Mesenchymal stem cell (in vitro differentiated cells and primary cell): ENCODE results near the gene RNF145.
"Not testable (repeated sequence)": the region's sequence is repeated elsewhere in the genome, so short reads cannot be mapped to it uniquely, and the experiment has no call there.

Experiments used
- DNase-seq: peaks from one replicate; pipeline ENCODE4 v3.0.0-alpha.2; 2013
- H2AFZ ChIP-seq: one replicate; pipeline ENCODE4 v1.6.1; 2013; ENCODE audit warnings: low read depth, mild to moderate bottlenecking, control low read depth, inconsistent platforms, low read length, moderate library complexity
- H2AK5ac ChIP-seq: 2 replicates; pipeline ENCODE4 v1.6.1; 2013; ENCODE audit warnings: low read length, moderate library complexity, mild to moderate bottlenecking, inconsistent platforms; ENCODE audit not compliant: severe bottlenecking
- H2BK120ac ChIP-seq: one replicate; pipeline ENCODE4 v1.6.1; 2013; ENCODE audit warnings: low read depth, mild to moderate bottlenecking, inconsistent platforms, low read length, moderate library complexity
- H2BK12ac ChIP-seq, 2 experiments: one replicate each; pipeline ENCODE4 v1.6.1; 2013; ENCODE audit warnings: inconsistent platforms in 2 of 2, low read length in 2 of 2, mild to moderate bottlenecking in 2 of 2, moderate library complexity in 2 of 2, control low read depth in 1 of 2
- H2BK15ac ChIP-seq: one replicate; pipeline ENCODE4 v1.6.1; 2013; ENCODE audit warnings: mild to moderate bottlenecking, low read depth, inconsistent platforms; ENCODE audit not compliant: poor library complexity, severe bottlenecking
- H2BK5ac ChIP-seq: 2 replicates; pipeline ENCODE4 v1.6.1; 2013; ENCODE audit warnings: low read depth, mild to moderate bottlenecking, low read length, control low read depth, inconsistent platforms; ENCODE audit not compliant: poor library complexity, severe bottlenecking
- H3K14ac ChIP-seq, 2 experiments: one replicate each; pipeline ENCODE4 v1.6.1; 2013; ENCODE audit warnings: inconsistent platforms in 2 of 2, low read length in 2 of 2, control low read depth in 1 of 2, mild to moderate bottlenecking in 1 of 2, moderate library complexity in 1 of 2
- H3K18ac ChIP-seq, 2 experiments: one replicate each; pipeline ENCODE4 v1.6.1; 2013; ENCODE audit warnings: inconsistent platforms in 2 of 2, low read length in 2 of 2, control low read depth in 1 of 2, low read depth in 1 of 2, mild to moderate bottlenecking in 1 of 2
- H3K23ac ChIP-seq, 2 experiments: one replicate each; pipeline ENCODE4 v1.6.1; 2013; ENCODE audit warnings: inconsistent platforms in 2 of 2, low read length in 2 of 2, mild to moderate bottlenecking in 2 of 2, moderate library complexity in 2 of 2, control low read depth in 1 of 2
- H3K27ac ChIP-seq: 2 replicates; pipeline ENCODE4 v1.5.1; 2013; ENCODE audit warnings: mild to moderate bottlenecking, moderate library complexity, low read length, control low read depth, inconsistent platforms; ENCODE audit not compliant: poor library complexity, severe bottlenecking
- H3K27me3 ChIP-seq, 2 experiments: 2 replicates each; pipeline versions ENCODE4 v1.6.1 to v1.7.0; 2013; ENCODE audit warnings: low read length in 2 of 2, mild to moderate bottlenecking in 2 of 2, moderate library complexity in 2 of 2, control low read depth in 1 of 2, inconsistent platforms in 1 of 2; ENCODE audit not compliant: control insufficient read depth in 1 of 2, insufficient read depth in 1 of 2
- H3K36me3 ChIP-seq, 2 experiments: 2 replicates each; pipeline versions ENCODE4 v1.6.1 to v1.7.0; 2013; ENCODE audit warnings: low read length in 2 of 2, control low read depth in 1 of 2, inconsistent platforms in 1 of 2, low read depth in 1 of 2, mild to moderate bottlenecking in 1 of 2; ENCODE audit not compliant: insufficient read depth in 2 of 2, control insufficient read depth in 1 of 2
- H3K4ac ChIP-seq, 2 experiments: one replicate each; pipeline ENCODE4 v1.6.1; 2013; ENCODE audit warnings: inconsistent platforms in 2 of 2, low read length in 2 of 2, mild to moderate bottlenecking in 2 of 2, moderate library complexity in 2 of 2, control low read depth in 1 of 2, low read depth in 1 of 2
- H3K4me1 ChIP-seq: 2 replicates; pipeline ENCODE4 v1.6.1; 2013; ENCODE audit warnings: low read depth, low read length, control low read depth; ENCODE audit not compliant: control insufficient read depth, insufficient read depth
- H3K4me2 ChIP-seq: 2 replicates; pipeline ENCODE4 v1.6.1; 2013; ENCODE audit warnings: low read length, mild to moderate bottlenecking, inconsistent platforms; ENCODE audit not compliant: poor library complexity, severe bottlenecking
- H3K4me3 ChIP-seq, 2 experiments: 2 replicates each; pipeline versions ENCODE4 v1.5.1 to v1.7.0; 2013; ENCODE audit warnings: low read length in 2 of 2, mild to moderate bottlenecking in 2 of 2, control low read depth in 1 of 2, low read depth in 1 of 2; ENCODE audit not compliant: insufficient read depth in 1 of 2
- H3K79me1 ChIP-seq: replicated peaks from 2 replicates; pipeline ENCODE4 v1.6.1; 2013; ENCODE audit warnings: mild to moderate bottlenecking, control low read depth, low read length, inconsistent platforms; ENCODE audit not compliant: poor library complexity, severe bottlenecking
- H3K9ac ChIP-seq: 2 replicates; pipeline ENCODE4 v1.7.0; 2013; ENCODE audit warnings: mild to moderate bottlenecking, low read length, moderate library complexity
- H3K9me3 ChIP-seq: 2 replicates; pipeline ENCODE4 v1.7.0; 2013; ENCODE audit warnings: mild to moderate bottlenecking, low read length; ENCODE audit not compliant: control insufficient read depth
- H4K8ac ChIP-seq: one replicate; pipeline ENCODE4 v1.6.1; 2013; ENCODE audit warnings: inconsistent platforms, mild to moderate bottlenecking, low read length, moderate library complexity
- H4K91ac ChIP-seq: one replicate; pipeline ENCODE4 v1.6.1; 2013; ENCODE audit warnings: mild to moderate bottlenecking, low read length, inconsistent platforms
- WGBS: methylation state at CpG from one replicate; pipeline ENCODE4 v1.1.7; 2013; ENCODE audit warnings: mixed read lengths; 5-methylcytosine and 5-hydroxymethylcytosine counted together

Gene RNF145

GRCh38 chr5:159228097-159228496 lies 18.7 kb upstream of the RNF145 start:
- H2AFZ ChIP-seq, H3K27ac ChIP-seq, H3K4me3 ChIP-seq, H3K9me3 ChIP-seq, H3K36me3 ChIP-seq, H3K4me2 ChIP-seq, H3K9ac ChIP-seq, H4K91ac ChIP-seq, H2BK12ac ChIP-seq, H2BK15ac ChIP-seq, H3K18ac ChIP-seq, H2BK120ac ChIP-seq, H2BK5ac ChIP-seq, H3K79me1 ChIP-seq, H3K14ac ChIP-seq, H2AK5ac ChIP-seq, H3K23ac ChIP-seq, H3K4me1 ChIP-seq, H3K4ac ChIP-seq, H4K8ac ChIP-seq, DNase-seq, H3K27me3 ChIP-seq: not testable (repeated sequence)
- 67% methylated on average over 4 of the region's 5 CpGs for WGBS

- Histone ChIP-seq H3K27ac (no peak overlapping the region), H3K18ac (no peak overlapping the region), H2BK12ac (no peak overlapping the region), H3K79me1 (no peaks in the 10 kb centered on the region), H2AK5ac (no peak overlapping the region), H3K4me2 (no peak overlapping the region), H4K8ac (no peak overlapping the region), H3K4ac (no peak overlapping the region), H2BK120ac (no peak overlapping the region), H3K9ac (no peak overlapping the region), H3K36me3 (no peaks in the 10 kb centered on the region), H2BK15ac (no peak overlapping the region), H3K9me3 (no peaks in the 10 kb centered on the region), H3K27me3 (peaks cover 0 to 6% of the 10 kb centered on the region in 2 experiments), H3K4me3 (no peak overlapping the region), H3K14ac (no peak overlapping the region), H3K23ac (no peak overlapping the region), H3K4me1 (no peaks in the 10 kb centered on the region), H2AFZ (no peak overlapping the region), H2BK5ac (no peak overlapping the region), H4K91ac (no peak overlapping the region)
- no CpG with 5 or more reads among the region's 3 CpGs for WGBS
- no peak for DNase-seq
Measured at GRCh38 chr5:159227452-159227851, 18.1 kb upstream of the RNF145 start.

GRCh38 chr5:159226451-159226850 lies 17.1 kb upstream of the RNF145 start:
- Histone ChIP-seq H2BK120ac (no peak overlapping the region), H2AK5ac (no peak overlapping the region), H3K18ac (no peak overlapping the region), H3K4me2 (no peak overlapping the region), H3K4me1 (no peaks in the 10 kb centered on the region), H3K36me3 (no peaks in the 10 kb centered on the region), H3K79me1 (no peaks in the 10 kb centered on the region), H2BK5ac (no peak overlapping the region), H3K27ac (no peak overlapping the region), H4K91ac (no peak overlapping the region), H4K8ac (no peak overlapping the region), H3K14ac (no peak overlapping the region), H3K4ac (no peak overlapping the region), H3K27me3 (no peaks in the 10 kb centered on the region), H3K9me3 (no peaks in the 10 kb centered on the region), H3K4me3 (no peak overlapping the region), H3K9ac (no peak overlapping the region), H3K23ac (no peak overlapping the region), H2AFZ (no peak overlapping the region), H2BK15ac (no peak overlapping the region), H2BK12ac (no peak overlapping the region)
- no peak for DNase-seq

- Histone ChIP-seq H3K18ac (no peak overlapping the region), H3K79me1 (no peaks in the 10 kb centered on the region), H4K91ac (no peak overlapping the region), H3K36me3 (no peaks in the 10 kb centered on the region), H3K23ac (no peak overlapping the region), H3K4me3 (no peak overlapping the region), H3K4ac (no peak overlapping the region), H3K14ac (no peak overlapping the region), H2AFZ (no peak overlapping the region), H3K4me1 (no peaks in the 10 kb centered on the region), H2AK5ac (no peak overlapping the region), H2BK15ac (no peak overlapping the region), H3K27ac (no peak overlapping the region), H2BK5ac (no peak overlapping the region), H3K9ac (no peak overlapping the region), H2BK120ac (no peak overlapping the region), H3K27me3 (no peaks in the 10 kb centered on the region), H4K8ac (no peak overlapping the region), H2BK12ac (no peak overlapping the region), H3K9me3 (no peaks in the 10 kb centered on the region), H3K4me2 (no peak overlapping the region)
- WGBS, result 56% methylated on average over 2 of the region's 2 CpGs
- DNase-seq, result no peak
Measured at GRCh38 chr5:159224471-159224870, 15.1 kb upstream of the RNF145 start.
